ENCODE data around the gene ITGA1. TPM values are rescaled to one million over a fixed set of nuclear protein-coding genes. Genes with fewer than 3 reads are reported as not detected.

Gene ITGA1
- 10 to 100 TPM in 1 of 5 donors, 1 to 10 TPM in 4; 2.9 to 13.0 (median 6.8) TPM for total RNA-seq
- 5.6 TPM for total RNA-seq (2013)
- 8.8 to 149 (median 20.9) reads per million in 29 experiments for total RNA-seq

GRCh38 chr5:52787600-52788504 is at the start of gene ITGA1, which contains the start of gene PELO:
Gene ITGA1, plus strand, starts transcription at chr5:52787916. Its CDS starts 438 bp downstream, at chr5:52788354.
Gene PELO, plus strand, starts transcription at chr5:52787916. Its CDS starts 12,479 bp downstream, at chr5:52800395.
- CTCF ChIA-PET = interaction anchor here (0.6 to 1.9 kb wide), 13 partner anchors 8 to 128 kb away, joined by 3 to 13 read pairs (median 4); no protein-coding TSS in a partner anchor
- WGBS (ENCODE audit: insufficient coverage) = under 1% methylated on average over 40 of the region's 61 CpGs
- Mint-ChIP-seq H3K36me3 (no peaks in the 10 kb centered on the region), H3K9me3 (no peaks in the 10 kb centered on the region), H3K4me3 (peak within 1 kb of the TSS; percentile 85 to 93 (median 87)), H3K27me3 (peaks cover 0 to 10% of the 10 kb centered on the region in 2 donors), H3K4me1 (peaks cover 19 to 40% (median 26%) of the 10 kb centered on the region in 3 donors), H3K27ac (peak within 1 kb of the TSS; percentile 71 to 81)
- Histone ChIP-seq H3K9me3 (no peaks in the 10 kb centered on the region), H3K4me3 (ENCODE audit: control insufficient read depth in 1 of 2, extremely low read depth in 1 of 2, low read length in 1 of 2) (peak within 1 kb of the TSS; percentile 74 to 96), H3K27ac (ENCODE audit: low read length) (peak within 1 kb of the TSS; percentile 46), H3K36me3 (ENCODE audit: control insufficient read depth in 2 of 2, extremely low read depth in 1 of 2, insufficient read depth in 1 of 2, low read length in 1 of 2) (no peaks in the 10 kb centered on the region), H3K27me3 (replicated peaks in 1 of 2; ENCODE audit: control insufficient read depth in 2 of 2, extremely low read depth in 1 of 2, insufficient read depth in 2 of 2, low read length in 1 of 2) (peaks cover 0 to 9% of the 10 kb centered on the region in 2 experiments), H3K4me1 (ENCODE audit: control insufficient read depth in 1 of 2, extremely low read depth in 1 of 2, insufficient read depth in 2 of 2, low read length in 2 of 2) (peaks cover 14 to 17% of the 10 kb centered on the region in 2 experiments)
- ATAC-seq (replicated peaks in 1 of 4) (peak; percentile 67 to 79 (median 74)), DNase-seq (peak in 27 of 35 experiments; percentile 1 to 73 (median 22))
- POLR2A ChIA-PET = interaction anchor here in 1 of 2 donors (1.0 kb wide), 1 partner anchor 12 kb away, joined by 4 read pairs; no protein-coding TSS in a partner anchor

DNA sequence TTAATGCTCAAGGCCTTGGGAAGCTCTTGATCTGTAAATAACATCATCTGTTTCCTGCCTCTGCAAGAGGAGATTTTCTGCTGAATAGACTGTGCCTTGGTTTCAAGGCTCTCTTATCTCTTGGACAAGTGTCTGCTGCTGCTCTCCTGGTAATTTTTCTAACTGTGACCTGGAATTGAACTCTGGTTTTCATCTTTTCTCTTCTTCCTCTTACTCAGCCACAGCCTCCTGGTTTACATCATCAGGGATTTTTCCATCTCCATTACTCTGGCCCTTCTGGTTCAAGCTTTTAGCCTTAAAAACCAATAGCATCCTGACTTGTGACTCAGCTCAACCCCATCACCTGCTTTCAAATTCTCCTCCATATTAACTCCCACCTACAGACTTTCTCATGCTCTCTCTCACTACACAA is 49.6 kb upstream of the ITGA1 start:
- H3K4me1 ChIP-seq (ENCODE audit: control insufficient read depth in 1 of 2, extremely low read depth in 1 of 2, insufficient read depth in 2 of 2, low read length in 2 of 2) = peaks cover 13 to 49% of the 10 kb centered on the region in 2 experiments
- no peaks in the 10 kb centered on the region for H3K9me3 ChIP-seq
- ChIA-PET POLR2A (no interaction called here), CTCF (interaction anchor here (0.6 to 0.8 kb wide), 2 partner anchors 58 to 74 kb away, joined by 3 to 8 read pairs; no protein-coding TSS in a partner anchor)
- H3K27me3 ChIP-seq (replicated peaks in 1 of 2; ENCODE audit: control insufficient read depth in 2 of 2, extremely low read depth in 1 of 2, insufficient read depth in 2 of 2, low read length in 1 of 2) = no peaks in the 10 kb centered on the region
- H3K4me1 Mint-ChIP-seq = peaks cover 33 to 46% (median 42%) of the 10 kb centered on the region in 3 donors
- no peaks in the 10 kb centered on the region for H3K27me3 Mint-ChIP-seq
- H3K4me3 Mint-ChIP-seq = peak overlapping the region in 1 of 3 donors; percentile 0
- ATAC-seq (replicated peaks in 1 of 4) (peak in 1 of 4 experiments; percentile 37), DNase-seq (no peak)
- no peak overlapping the region for H3K4me3 ChIP-seq (ENCODE audit: control insufficient read depth in 1 of 2, extremely low read depth in 1 of 2, low read length in 1 of 2)
- peak overlapping the region; percentile 66 to 73 for H3K27ac Mint-ChIP-seq
- no peaks in the 10 kb centered on the region for H3K9me3 Mint-ChIP-seq
- no peak overlapping the region for H3K27ac ChIP-seq (ENCODE audit: low read length)
- H3K36me3 ChIP-seq (ENCODE audit: control insufficient read depth in 2 of 2, extremely low read depth in 1 of 2, insufficient read depth in 1 of 2, low read length in 1 of 2) = no peaks in the 10 kb centered on the region
- peaks cover 3% of the 10 kb centered on the region for H3K36me3 Mint-ChIP-seq

DNA sequence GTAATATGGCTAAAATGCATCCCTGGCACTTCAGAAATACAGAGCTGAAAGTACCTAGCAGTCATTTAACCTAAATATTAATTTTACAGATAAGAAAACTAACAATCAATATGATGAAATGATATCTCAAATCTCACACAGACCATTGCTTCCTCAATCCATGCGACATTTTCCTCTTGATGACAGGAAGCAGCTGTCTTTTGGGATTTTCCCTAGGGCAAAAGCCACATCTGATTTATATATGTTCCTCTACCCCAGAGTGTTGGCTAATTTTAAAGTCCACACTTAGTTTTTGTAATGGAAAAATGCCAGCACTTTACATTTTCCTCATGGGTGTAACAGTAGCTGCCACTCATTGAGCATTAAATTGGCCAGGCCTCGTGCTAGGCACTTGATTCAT is 47.7 kb upstream of the ITGA1 start:
- H3K9me3 ChIP-seq = no peaks in the 10 kb centered on the region
- H3K9me3 Mint-ChIP-seq = no peaks in the 10 kb centered on the region
- H3K36me3 ChIP-seq (ENCODE audit: control insufficient read depth in 2 of 2, extremely low read depth in 1 of 2, insufficient read depth in 1 of 2, low read length in 1 of 2) = no peaks in the 10 kb centered on the region
- no peak overlapping the region for H3K4me3 ChIP-seq (ENCODE audit: control insufficient read depth in 1 of 2, extremely low read depth in 1 of 2, low read length in 1 of 2)
- ChIA-PET POLR2A (interaction anchor here in 1 of 2 donors (0.5 kb wide), 1 partner anchor 52 kb away, joined by 3 read pairs; no protein-coding TSS in a partner anchor), CTCF (no interaction called here)
- ATAC-seq (replicated peaks in 1 of 4) (no peak), DNase-seq (no peak)
- H3K4me3 Mint-ChIP-seq = no peak overlapping the region
- no peak overlapping the region for H3K27ac Mint-ChIP-seq
- peaks cover 50 to 63% (median 62%) of the 10 kb centered on the region in 3 donors for H3K4me1 Mint-ChIP-seq
- no CpG with 5 or more reads among the region's 2 CpGs for WGBS (ENCODE audit: insufficient coverage)
- H3K27me3 ChIP-seq (replicated peaks in 1 of 2; ENCODE audit: control insufficient read depth in 2 of 2, extremely low read depth in 1 of 2, insufficient read depth in 2 of 2, low read length in 1 of 2) = no peaks in the 10 kb centered on the region
- no peak overlapping the region for H3K27ac ChIP-seq (ENCODE audit: low read length)
- H3K27me3 Mint-ChIP-seq = no peaks in the 10 kb centered on the region
- peaks cover 27 to 68% of the 10 kb centered on the region in 2 experiments for H3K4me1 ChIP-seq (ENCODE audit: control insufficient read depth in 1 of 2, extremely low read depth in 1 of 2, insufficient read depth in 2 of 2, low read length in 2 of 2)
- H3K36me3 Mint-ChIP-seq = peaks cover 3% of the 10 kb centered on the region

- DNase-seq (peak in 2 of 35 experiments; percentile 8 to 31), ATAC-seq (replicated peaks in 1 of 4) (peak in 3 of 4 experiments; percentile 41 to 48 (median 41))
- Mint-ChIP-seq H3K27ac (peak overlapping the region; percentile 89), H3K9me3 (no peaks in the 10 kb centered on the region), H3K4me3 (peak overlapping the region; percentile 43 to 51 (median 44)), H3K36me3 (no peaks in the 10 kb centered on the region), H3K4me1 (peaks cover 65 to 71% (median 70%) of the 10 kb centered on the region in 3 donors), H3K27me3 (no peaks in the 10 kb centered on the region)
- 71% methylated on average over 1 of the region's 2 CpGs for WGBS (ENCODE audit: insufficient coverage)
- ChIA-PET CTCF (no interaction called here), POLR2A (interaction anchor here in 1 of 2 donors (1.1 kb wide), 1 partner anchor 11 kb away, joined by 4 read pairs; no protein-coding TSS in a partner anchor)
- no peak overlapping the region for H3K4me3 ChIP-seq (ENCODE audit: control insufficient read depth in 1 of 2, extremely low read depth in 1 of 2, low read length in 1 of 2)
- no peaks in the 10 kb centered on the region for H3K27me3 ChIP-seq (replicated peaks in 1 of 2; ENCODE audit: control insufficient read depth in 2 of 2, extremely low read depth in 1 of 2, insufficient read depth in 2 of 2, low read length in 1 of 2)
- no peaks in the 10 kb centered on the region for H3K9me3 ChIP-seq
- peak overlapping the region; percentile 38 for H3K27ac ChIP-seq (ENCODE audit: low read length)
- no peaks in the 10 kb centered on the region for H3K36me3 ChIP-seq (ENCODE audit: control insufficient read depth in 2 of 2, extremely low read depth in 1 of 2, insufficient read depth in 1 of 2, low read length in 1 of 2)
- H3K4me1 ChIP-seq (ENCODE audit: control insufficient read depth in 1 of 2, extremely low read depth in 1 of 2, insufficient read depth in 2 of 2, low read length in 2 of 2) = peaks cover 30 to 77% of the 10 kb centered on the region in 2 experiments
Measured at GRCh38 chr5:52743012-52743411, 44.7 kb upstream of the ITGA1 start.

GRCh38 chr5:52743529-52743928 is 44.2 kb upstream of the ITGA1 start:
- no peaks in the 10 kb centered on the region for H3K27me3 Mint-ChIP-seq
- no peak for DNase-seq
- no peaks in the 10 kb centered on the region for H3K36me3 ChIP-seq (ENCODE audit: control insufficient read depth in 2 of 2, extremely low read depth in 1 of 2, insufficient read depth in 1 of 2, low read length in 1 of 2)
- H3K9me3 ChIP-seq = no peaks in the 10 kb centered on the region
- peaks cover 27 to 71% of the 10 kb centered on the region in 2 experiments for H3K4me1 ChIP-seq (ENCODE audit: control insufficient read depth in 1 of 2, extremely low read depth in 1 of 2, insufficient read depth in 2 of 2, low read length in 2 of 2)
- H3K9me3 Mint-ChIP-seq = no peaks in the 10 kb centered on the region
- peak; percentile 12 to 44 (median 22) for ATAC-seq (replicated peaks in 1 of 4)
- no CpG with 5 or more reads among the region's 3 CpGs for WGBS (ENCODE audit: insufficient coverage)
- H3K4me1 Mint-ChIP-seq = peaks cover 63 to 70% (median 66%) of the 10 kb centered on the region in 3 donors
- CTCF ChIA-PET = no interaction called here
- H3K27ac Mint-ChIP-seq = peak overlapping the region; percentile 89
- H3K27ac ChIP-seq (ENCODE audit: low read length) = peak overlapping the region; percentile 38
- H3K36me3 Mint-ChIP-seq = no peaks in the 10 kb centered on the region
- no peaks in the 10 kb centered on the region for H3K27me3 ChIP-seq (replicated peaks in 1 of 2; ENCODE audit: control insufficient read depth in 2 of 2, extremely low read depth in 1 of 2, insufficient read depth in 2 of 2, low read length in 1 of 2)
- no peak overlapping the region for H3K4me3 ChIP-seq (ENCODE audit: control insufficient read depth in 1 of 2, extremely low read depth in 1 of 2, low read length in 1 of 2)
- peak overlapping the region; percentile 43 to 51 (median 44) for H3K4me3 Mint-ChIP-seq
- POLR2A ChIA-PET = interaction anchor here in 1 of 2 donors (1.1 kb wide), 1 partner anchor 11 kb away, joined by 4 read pairs; no protein-coding TSS in a partner anchor

DNA sequence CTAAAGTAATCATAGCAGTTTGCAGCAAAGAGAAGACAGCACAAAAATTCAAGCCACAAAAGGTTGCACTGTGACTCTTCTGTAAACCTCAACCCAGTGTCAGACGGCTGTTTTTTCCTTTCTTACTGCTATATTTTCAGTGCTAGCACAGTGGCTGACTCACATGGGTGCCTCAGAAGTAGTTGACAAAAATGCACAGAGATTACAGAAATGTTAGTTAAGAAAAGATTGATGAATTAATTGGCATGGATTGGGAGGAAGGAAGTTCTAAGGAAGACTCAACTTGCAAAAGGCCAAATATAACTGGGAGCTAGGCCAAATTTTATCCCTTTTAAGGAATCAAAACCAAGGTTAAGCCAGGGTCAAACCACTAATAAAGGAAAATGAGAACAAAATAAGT is 43.7 kb upstream of the ITGA1 start:
- Histone ChIP-seq H3K27ac (ENCODE audit: low read length) (peak overlapping the region; percentile 38), H3K36me3 (ENCODE audit: control insufficient read depth in 2 of 2, extremely low read depth in 1 of 2, insufficient read depth in 1 of 2, low read length in 1 of 2) (no peaks in the 10 kb centered on the region), H3K4me3 (ENCODE audit: control insufficient read depth in 1 of 2, extremely low read depth in 1 of 2, low read length in 1 of 2) (no peak overlapping the region), H3K4me1 (ENCODE audit: control insufficient read depth in 1 of 2, extremely low read depth in 1 of 2, insufficient read depth in 2 of 2, low read length in 2 of 2) (peaks cover 27 to 67% of the 10 kb centered on the region in 2 experiments), H3K27me3 (replicated peaks in 1 of 2; ENCODE audit: control insufficient read depth in 2 of 2, extremely low read depth in 1 of 2, insufficient read depth in 2 of 2, low read length in 1 of 2) (no peaks in the 10 kb centered on the region), H3K9me3 (no peaks in the 10 kb centered on the region)
- DNase-seq = peak in 24 of 35 experiments; percentile 1 to 64 (median 22)
- WGBS (ENCODE audit: insufficient coverage) = no CpG with 5 or more reads among the region's 1 CpG
- Mint-ChIP-seq H3K36me3 (no peaks in the 10 kb centered on the region), H3K4me1 (peaks cover 61 to 71% (median 63%) of the 10 kb centered on the region in 3 donors), H3K27me3 (no peaks in the 10 kb centered on the region), H3K27ac (peak overlapping the region; percentile 89), H3K9me3 (no peaks in the 10 kb centered on the region), H3K4me3 (peak overlapping the region; percentile 1 to 51 (median 4))
- peak; percentile 96 to 99 (median 98) for ATAC-seq (replicated peaks in 1 of 4)
- ChIA-PET CTCF (no interaction called here), POLR2A (interaction anchor here in 1 of 2 donors (1.1 kb wide), 1 partner anchor 10 kb away, joined by 4 read pairs; no protein-coding TSS in a partner anchor)

All from T-cell (primary cell).